Prostate gland (tissue), 2 donors: Measurements from ENCODE around the gene GPX5. TPM values are rescaled to one million over a fixed set of nuclear protein-coding genes. Genes with fewer than 3 reads are reported as not detected.

Experiments used
- DNase-seq: peaks from one replicate; pipeline ENCODE4 v3.0.0-alpha.2; 2019; ENCODE audit warnings: low spot score
- H3K27ac ChIP-seq, 2 donors: fragments of 200-600 bp; sonication (generic); 2 replicates each; pipeline ENCODE4 v1.5.1; 2017 to 2019
- H3K27me3 ChIP-seq: fragments of 200-600 bp; sonication (generic); replicated peaks from 2 replicates; pipeline ENCODE4 v1.5.1; 2019; ENCODE audit not compliant: insufficient read depth
- H3K36me3 ChIP-seq, 2 donors: fragments of 200-600 bp; sonication (generic); 1 replicate in 1 of 2; 2 replicates in 1 of 2; pipeline versions ENCODE4 v1.5.1 to v1.8.1; 2017 to 2019
- H3K4me1 ChIP-seq: fragments of 200-600 bp; sonication (generic); replicated peaks from 2 replicates; pipeline ENCODE4 v1.5.1; 2019
- H3K4me3 ChIP-seq, 2 donors: fragments of 200-600 bp; sonication (generic); 2 replicates each; pipeline ENCODE4 v1.5.1; 2017 to 2019
- H3K9me3 ChIP-seq: fragments of 200-600 bp; sonication (generic); 2 replicates; pipeline ENCODE4 v1.5.1; 2017
- POLR2A ChIP-seq: fragments of 450-650 bp; IDR thresholded peaks from one replicate; pipeline ENCODE4 v1.6.1; 2016; ENCODE audit warnings: antibody characterized with exemption, mild to moderate bottlenecking
- POLR2AphosphoS5 ChIP-seq: sonication (generic); formaldehyde crosslinking; IDR thresholded peaks from one replicate; pipeline ENCODE4 v1.6.1; 2017; ENCODE audit warnings: antibody characterized with exemption
- WGBS: methylation state at CpG from one replicate; pipeline ENCODE4 v1.1.5; 2018; 5-methylcytosine and 5-hydroxymethylcytosine counted together
- intact Hi-C: fragments of 100-400 bp; cut with DNase I; formaldehyde crosslinking; loops from one replicate; pipeline ENCODE4 v1.14.2; 2022
- total RNA-seq, 2 donors: library from RNA; depleted of rRNA; stranded (reverse); fragments of >200 nt; gene quantifications; one replicate each; pipeline ENCODE4 v1.1.0, GENCODE V29; 2016
- TF ChIP-seq, protein P1 (sequence below), 4 experiments: fragments of 200-600 bp in 2 of 4; fragments of 450-650 bp in 2 of 4; sonication (generic) in 2 of 4; IDR thresholded peaks; 1 replicate in 3 of 4; 2 replicates in 1 of 4; pipeline ENCODE4 v1.5.1; 2016 to 2019; ENCODE audit warnings: antibody characterized with exemption in 4 of 4, mild to moderate bottlenecking in 2 of 4, moderate library complexity in 2 of 4

The GPX5 gene
- total RNA-seq, 2 donors from 2014 or later: not detected

DNA sequence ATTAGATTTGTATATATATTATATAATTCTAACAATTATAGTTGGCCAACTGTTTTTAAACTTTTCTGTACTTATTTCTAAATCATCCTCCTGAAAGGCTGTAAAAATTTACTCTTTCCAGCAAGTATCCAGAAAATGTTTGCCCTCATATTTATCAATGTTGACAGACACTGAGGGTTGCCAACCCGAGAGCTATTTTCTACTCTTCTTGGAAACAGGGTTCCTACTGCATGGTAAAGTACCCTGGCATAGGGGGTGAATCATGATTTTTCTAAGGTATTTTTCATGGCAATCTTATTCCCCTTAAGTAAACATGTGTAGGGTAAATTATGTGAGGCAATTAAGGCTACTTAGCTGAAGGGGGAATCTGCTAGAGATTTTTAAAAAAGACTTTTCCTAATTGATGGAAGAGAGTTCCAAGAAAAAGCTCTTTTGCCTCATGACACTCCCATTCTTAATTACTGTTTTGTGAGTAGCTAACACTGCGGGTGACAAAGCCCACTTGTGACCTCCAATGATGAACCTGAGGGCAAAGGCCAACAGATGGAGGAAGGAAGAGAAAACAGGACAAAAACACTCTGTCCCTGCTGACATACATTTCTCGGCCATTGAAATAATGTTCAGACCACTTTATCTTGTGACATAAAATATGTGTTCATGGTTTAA, 37.9 kb downstream of the GPX5 start:
- no peaks in the 10 kb centered on the region for H3K4me1 ChIP-seq

DNA sequence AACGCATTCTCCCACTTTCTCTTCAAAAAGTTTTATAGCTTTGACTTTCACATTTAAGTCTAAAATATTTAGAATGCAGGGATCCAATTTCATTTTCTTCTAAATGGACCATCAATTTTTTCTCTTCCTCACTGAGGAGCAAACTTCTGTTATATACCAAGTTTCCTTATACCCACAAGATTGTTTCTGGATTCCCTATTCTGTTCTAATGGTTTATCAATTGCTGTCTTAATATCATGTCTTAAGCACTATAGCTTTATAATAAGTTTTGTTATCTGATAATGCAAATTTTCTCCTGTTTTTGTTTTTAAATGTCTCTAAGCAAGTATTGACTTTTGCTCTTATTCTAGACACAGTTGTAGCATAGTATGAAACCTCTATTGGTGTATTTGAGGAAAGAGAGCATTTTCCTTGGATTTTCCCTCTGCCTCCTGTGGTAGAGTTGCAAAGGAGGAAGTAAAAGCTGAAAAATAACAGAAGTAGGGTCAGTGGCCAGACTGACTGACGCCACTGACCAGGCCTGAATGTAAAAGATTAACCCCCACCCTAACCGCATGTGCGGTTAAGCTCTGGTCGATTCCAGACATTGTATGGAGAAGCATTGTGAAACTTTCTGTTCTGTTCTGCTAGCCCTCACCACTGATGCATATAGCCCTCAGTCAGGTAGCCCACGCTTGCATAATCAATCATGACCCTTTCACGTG, 40.3 kb downstream of the GPX5 start:
- Histone ChIP-seq H3K27me3 (no peaks in the 10 kb centered on the region), H3K4me1 (no peaks in the 10 kb centered on the region), H3K36me3 (no peaks in the 10 kb centered on the region), H3K27ac (no peak overlapping the region), H3K9me3 (no peaks in the 10 kb centered on the region), H3K4me3 (no peak overlapping the region)
- WGBS: 74% methylated on average over 7 of the region's 7 CpGs
- DNase-seq: no peak
- intact Hi-C loops: no loop called here
- no peak for TF ChIP-seq POLR2A
- TF ChIP-seq, protein P1, sequence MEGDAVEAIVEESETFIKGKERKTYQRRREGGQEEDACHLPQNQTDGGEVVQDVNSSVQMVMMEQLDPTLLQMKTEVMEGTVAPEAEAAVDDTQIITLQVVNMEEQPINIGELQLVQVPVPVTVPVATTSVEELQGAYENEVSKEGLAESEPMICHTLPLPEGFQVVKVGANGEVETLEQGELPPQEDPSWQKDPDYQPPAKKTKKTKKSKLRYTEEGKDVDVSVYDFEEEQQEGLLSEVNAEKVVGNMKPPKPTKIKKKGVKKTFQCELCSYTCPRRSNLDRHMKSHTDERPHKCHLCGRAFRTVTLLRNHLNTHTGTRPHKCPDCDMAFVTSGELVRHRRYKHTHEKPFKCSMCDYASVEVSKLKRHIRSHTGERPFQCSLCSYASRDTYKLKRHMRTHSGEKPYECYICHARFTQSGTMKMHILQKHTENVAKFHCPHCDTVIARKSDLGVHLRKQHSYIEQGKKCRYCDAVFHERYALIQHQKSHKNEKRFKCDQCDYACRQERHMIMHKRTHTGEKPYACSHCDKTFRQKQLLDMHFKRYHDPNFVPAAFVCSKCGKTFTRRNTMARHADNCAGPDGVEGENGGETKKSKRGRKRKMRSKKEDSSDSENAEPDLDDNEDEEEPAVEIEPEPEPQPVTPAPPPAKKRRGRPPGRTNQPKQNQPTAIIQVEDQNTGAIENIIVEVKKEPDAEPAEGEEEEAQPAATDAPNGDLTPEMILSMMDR (IDR thresholded peaks at IDR 0.05): no peak
- TF ChIP-seq POLR2AphosphoS5: no peak

More for the DNA sequence above, 37.9 kb downstream of the GPX5 start:
- TF ChIP-seq, protein P1 (IDR thresholded peaks at IDR 0.05): no peak
- TF ChIP-seq POLR2AphosphoS5: no peak
- no peak for TF ChIP-seq POLR2A
- DNase-seq: no peak
- Histone ChIP-seq H3K27me3 (no peaks in the 10 kb centered on the region), H3K27ac (no peak overlapping the region), H3K36me3 (no peaks in the 10 kb centered on the region), H3K4me3 (no peak overlapping the region), H3K9me3 (no peaks in the 10 kb centered on the region)
- intact Hi-C loops: no loop called here
- 39% methylated on average over 3 of the region's 3 CpGs for WGBS

DNA sequence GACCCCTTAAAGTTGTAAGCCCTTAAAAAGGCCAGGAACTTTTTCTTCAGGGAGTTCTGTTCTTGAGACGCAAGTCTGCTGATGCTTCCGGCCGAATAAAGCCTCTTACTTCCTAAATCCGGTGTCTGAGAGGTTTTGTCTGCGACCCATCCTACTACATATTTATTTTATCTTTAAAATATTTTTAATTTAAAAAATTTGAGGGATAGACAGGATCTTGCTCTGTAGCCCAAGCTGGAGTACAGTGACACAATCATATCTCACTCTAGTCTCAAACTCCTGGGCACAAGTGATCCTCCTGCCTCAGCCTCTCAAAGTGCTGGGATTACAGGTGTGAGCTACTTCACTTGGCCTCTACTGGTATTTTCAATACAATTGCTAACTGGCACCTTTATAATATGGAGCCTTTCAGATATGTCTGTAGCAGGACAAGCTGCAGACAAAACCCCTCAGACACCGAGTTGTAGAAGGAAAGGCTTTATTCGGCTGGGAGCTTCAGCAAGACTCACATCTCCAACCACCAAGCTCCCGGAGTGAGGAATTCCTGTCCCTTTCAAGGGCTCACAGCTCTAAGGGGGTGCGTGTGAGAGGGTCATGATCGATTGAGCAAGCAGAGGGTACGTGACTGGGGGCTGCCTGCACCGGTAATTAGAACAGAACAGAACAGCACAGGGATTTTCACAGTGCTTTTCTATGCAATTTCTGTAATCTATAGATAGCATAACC, 41.0 kb downstream of the GPX5 start:
- Histone ChIP-seq H3K4me1 (no peaks in the 10 kb centered on the region), H3K27ac (no peak overlapping the region), H3K36me3 (no peaks in the 10 kb centered on the region), H3K27me3 (no peaks in the 10 kb centered on the region), H3K4me3 (no peak overlapping the region), H3K9me3 (no peaks in the 10 kb centered on the region)
- intact Hi-C loops: no loop called here
- TF ChIP-seq POLR2AphosphoS5 (no peak), POLR2A (no peak)
- TF ChIP-seq, protein P1 (IDR thresholded peaks at IDR 0.05): no peak
- no peak for DNase-seq
- WGBS: 92% methylated on average over 12 of the region's 12 CpGs

DNA sequence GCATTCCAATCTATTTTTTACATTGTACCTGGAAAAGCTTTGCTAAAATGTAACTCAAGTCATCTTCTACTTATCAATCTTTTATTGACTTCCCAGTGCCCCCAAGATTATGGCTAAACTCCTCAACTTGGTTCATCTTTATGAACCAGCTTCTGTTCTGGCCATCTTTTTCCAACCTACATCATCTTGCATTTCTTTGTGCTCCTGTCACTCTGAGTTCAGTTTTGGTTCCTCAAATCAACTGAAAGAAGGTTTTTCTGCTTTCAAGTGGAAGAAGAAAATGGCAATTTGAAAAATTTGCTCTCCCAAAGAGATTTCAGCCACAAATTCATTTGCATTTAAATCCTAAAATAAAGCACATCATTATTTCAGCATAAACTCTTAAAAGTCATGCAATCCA, 41.8 kb downstream of the GPX5 start:
- no peaks in the 10 kb centered on the region for H3K4me1 ChIP-seq
- H3K36me3 ChIP-seq: no peaks in the 10 kb centered on the region
- H3K9me3 ChIP-seq: no peaks in the 10 kb centered on the region
- H3K27ac ChIP-seq: no peak overlapping the region
- H3K27me3 ChIP-seq: no peaks in the 10 kb centered on the region
- intact Hi-C loops: no loop called here
- no peak for DNase-seq
- TF ChIP-seq POLR2AphosphoS5 (no peak), POLR2A (no peak)
- TF ChIP-seq, protein P1 (IDR thresholded peaks at IDR 0.05): no peak
- no peak overlapping the region for H3K4me3 ChIP-seq
